HAP-1 (cell line): ENCODE measurements around the gene ARHGAP31.
"Not testable (repeated sequence)": the region's sequence is repeated elsewhere in the genome, so short reads cannot be mapped to it uniquely, and the experiment has no call there.

Source experiments
- DNase-seq, 2 experiments: peaks; one replicate each; pipeline ENCODE4 v3.0.0-alpha.2; 2016 to 2020; ENCODE audit warnings: low spot score in 2 of 2
- H3K27me3 ChIP-seq: fragments of 250-450 bp; sonication (Bioruptor Pico); 2 replicates; pipeline ENCODE4 v1.5.1; 2020; ENCODE audit warnings: low read depth, mild to moderate bottlenecking, moderate library complexity
- H3K36me3 ChIP-seq: fragments of 250-450 bp; sonication (Bioruptor Pico); replicated peaks from 2 replicates; pipeline ENCODE4 v1.5.1; 2020; ENCODE audit warnings: mild to moderate bottlenecking
- H3K4me1 ChIP-seq: fragments of 250-450 bp; sonication (Bioruptor Pico); 2 replicates; pipeline ENCODE4 v1.5.1; 2020; ENCODE audit warnings: mild to moderate bottlenecking
- H3K4me3 ChIP-seq: fragments of 250-450 bp; sonication (Bioruptor Pico); 2 replicates; pipeline ENCODE4 v1.5.1; 2020; ENCODE audit warnings: mild to moderate bottlenecking, moderate library complexity
- H3K9me3 ChIP-seq: fragments of 250-450 bp; sonication (Bioruptor Pico); 2 replicates; pipeline ENCODE4 v1.5.1; 2020; ENCODE audit warnings: mild to moderate bottlenecking, moderate library complexity
- in situ Hi-C: fragments of 300-500 bp; cut with MboI; formaldehyde crosslinking; loops from 3 replicates; pipeline ENCODE4 v1.14.3; 2020; ENCODE audit warnings: low sequenced_read_pairs, inconsistent platforms, mixed read lengths

The ARHGAP31 gene

GRCh38 chr3:119316313-119316670 lies 22.1 kb downstream of the ARHGAP31 start:
- no peaks in the 10 kb centered on the region for H3K9me3 ChIP-seq
- no peak overlapping the region for H3K4me3 ChIP-seq
- no peaks in the 10 kb centered on the region for H3K27me3 ChIP-seq
- no peaks in the 10 kb centered on the region for H3K36me3 ChIP-seq
- in situ Hi-C loops: no loop called here
- DNase-seq: no peak
- no peaks in the 10 kb centered on the region; the same call in 1 of the 2 replicates for H3K4me1 ChIP-seq

GRCh38 chr3:119318876-119319275 lies 24.7 kb downstream of the ARHGAP31 start:
- DNase-seq: no peak
- H3K27me3 ChIP-seq: no peaks in the 10 kb centered on the region
- H3K9me3 ChIP-seq: no peaks in the 10 kb centered on the region
- peaks cover 8% of the 10 kb centered on the region for H3K4me1 ChIP-seq
- no peaks in the 10 kb centered on the region for H3K36me3 ChIP-seq
- no peak overlapping the region for H3K4me3 ChIP-seq
- in situ Hi-C loops: no loop called here

GRCh38 chr3:119319311-119319710 lies 25.1 kb downstream of the ARHGAP31 start:
- in situ Hi-C loops: no loop called here
- no peaks in the 10 kb centered on the region for H3K36me3 ChIP-seq
- DNase-seq: no peak
- no peaks in the 10 kb centered on the region for H3K9me3 ChIP-seq
- H3K4me1 ChIP-seq: peaks cover 8% of the 10 kb centered on the region
- H3K27me3 ChIP-seq: no peaks in the 10 kb centered on the region
- H3K4me3 ChIP-seq: no peak overlapping the region

- H3K27me3 ChIP-seq, in situ Hi-C loops, H3K36me3 ChIP-seq, H3K4me3 ChIP-seq, H3K4me1 ChIP-seq, H3K9me3 ChIP-seq, DNase-seq: not testable (repeated sequence)
These were observed 26.6 kb downstream of the ARHGAP31 start for GRCh38 chr3:119320785-119321184.

GRCh38 chr3:119322021-119322834 lies 28.0 kb downstream of the ARHGAP31 start:
- DNase-seq: no peak

GRCh38 chr3:119322835-119323722 lies 28.9 kb downstream of the ARHGAP31 start:
- Histone ChIP-seq H3K9me3 (no peaks in the 10 kb centered on the region), H3K4me3 (peak overlapping the region; percentile 47), H3K27me3 (no peaks in the 10 kb centered on the region), H3K36me3 (no peaks in the 10 kb centered on the region), H3K4me1 (peaks cover 8% of the 10 kb centered on the region)
- peak; percentile 84 to 91 for DNase-seq
- in situ Hi-C loops: no loop called here

More at GRCh38 chr3:119322021-119322834, 28.0 kb downstream of the ARHGAP31 start:
- H3K9me3 ChIP-seq: no peaks in the 10 kb centered on the region
- H3K4me3 ChIP-seq: peak overlapping the region; percentile 47
- no peaks in the 10 kb centered on the region for H3K27me3 ChIP-seq
- in situ Hi-C loops: no loop called here
- no peaks in the 10 kb centered on the region for H3K36me3 ChIP-seq
- H3K4me1 ChIP-seq: peaks cover 8% of the 10 kb centered on the region

- H3K27me3 ChIP-seq: no peaks in the 10 kb centered on the region
- no peaks in the 10 kb centered on the region for H3K9me3 ChIP-seq
- H3K36me3 ChIP-seq: no peaks in the 10 kb centered on the region
- H3K4me1 ChIP-seq: peaks cover 8% of the 10 kb centered on the region
- H3K4me3 ChIP-seq: no peak overlapping the region
- in situ Hi-C loops: no loop called here
- DNase-seq: no peak
These were observed 29.5 kb downstream of the ARHGAP31 start for GRCh38 chr3:119323723-119324085.

GRCh38 chr3:119324899-119325298 lies 30.7 kb downstream of the ARHGAP31 start:
- in situ Hi-C loops: no loop called here
- no peaks in the 10 kb centered on the region for H3K36me3 ChIP-seq
- no peak overlapping the region for H3K4me3 ChIP-seq
- H3K9me3 ChIP-seq: no peaks in the 10 kb centered on the region
- no peak for DNase-seq
- peaks cover 8% of the 10 kb centered on the region for H3K4me1 ChIP-seq
- H3K27me3 ChIP-seq: no peaks in the 10 kb centered on the region

- in situ Hi-C loops: no loop called here
- Histone ChIP-seq H3K36me3 (no peaks in the 10 kb centered on the region), H3K27me3 (no peaks in the 10 kb centered on the region), H3K4me1 (peaks cover 3% of the 10 kb centered on the region), H3K4me3 (no peak overlapping the region), H3K9me3 (no peaks in the 10 kb centered on the region)
- no peak for DNase-seq
These were observed 32.8 kb downstream of the ARHGAP31 start for GRCh38 chr3:119326976-119327375.

- H3K9me3 ChIP-seq: no peaks in the 10 kb centered on the region
- no peak for DNase-seq
- no peak overlapping the region for H3K4me3 ChIP-seq
- H3K27me3 ChIP-seq: no peaks in the 10 kb centered on the region
- in situ Hi-C loops: no loop called here
- no peaks in the 10 kb centered on the region for H3K36me3 ChIP-seq
- H3K4me1 ChIP-seq: no peaks in the 10 kb centered on the region
These were observed 35.4 kb downstream of the ARHGAP31 start for GRCh38 chr3:119329551-119329950.

- no peak for DNase-seq
- H3K9me3 ChIP-seq: no peaks in the 10 kb centered on the region
- H3K4me1 ChIP-seq: no peaks in the 10 kb centered on the region
- no peaks in the 10 kb centered on the region for H3K36me3 ChIP-seq
- in situ Hi-C loops: no loop called here
- no peak overlapping the region for H3K4me3 ChIP-seq
- H3K27me3 ChIP-seq: no peaks in the 10 kb centered on the region
These were observed 36.0 kb downstream of the ARHGAP31 start for GRCh38 chr3:119330181-119330580.

GRCh38 chr3:119330858-119331257 lies 36.7 kb downstream of the ARHGAP31 start:
- no peak for DNase-seq
- H3K4me3 ChIP-seq: no peak overlapping the region
- no peaks in the 10 kb centered on the region for H3K36me3 ChIP-seq
- no peaks in the 10 kb centered on the region for H3K4me1 ChIP-seq
- H3K27me3 ChIP-seq: no peaks in the 10 kb centered on the region
- in situ Hi-C loops: no loop called here
- no peaks in the 10 kb centered on the region for H3K9me3 ChIP-seq

- Histone ChIP-seq H3K4me1 (no peaks in the 10 kb centered on the region), H3K27me3 (no peaks in the 10 kb centered on the region), H3K4me3 (no peak overlapping the region), H3K9me3 (no peaks in the 10 kb centered on the region), H3K36me3 (no peaks in the 10 kb centered on the region)
- in situ Hi-C loops: no loop called here
- no peak for DNase-seq
These were observed 37.5 kb downstream of the ARHGAP31 start for GRCh38 chr3:119331661-119332060.
